Mesendoderm (in vitro differentiated cells): Measurements from ENCODE around the gene C1orf52. TPM values are rescaled to one million over a fixed set of nuclear protein-coding genes. Genes with fewer than 3 reads are reported as not detected.

ENCODE experiments used
- DNase-seq: peaks from one replicate; pipeline ENCODE4 v3.0.0; 2013
- H2AK5ac ChIP-seq: 2 replicates; pipeline ENCODE4 v1.6.1; 2013; ENCODE audit warnings: low read length, inconsistent platforms
- H2BK120ac ChIP-seq: 2 replicates; pipeline ENCODE4 v1.6.1; 2013; ENCODE audit warnings: low read depth, mild to moderate bottlenecking, low read length, moderate library complexity, mixed read lengths
- H2BK15ac ChIP-seq: replicated peaks from 2 replicates; pipeline ENCODE4 v1.6.1; 2013; ENCODE audit warnings: low read depth, mild to moderate bottlenecking, moderate library complexity
- H2BK5ac ChIP-seq: 2 replicates; pipeline ENCODE4 v1.6.1; 2013; ENCODE audit warnings: low read length, inconsistent platforms
- H3K18ac ChIP-seq: 2 replicates; pipeline ENCODE4 v1.6.1; 2013; ENCODE audit warnings: mild to moderate bottlenecking, low read length, mixed read lengths
- H3K23ac ChIP-seq: one replicate; pipeline ENCODE4 v1.6.1; 2013; ENCODE audit warnings: low read length
- H3K27ac ChIP-seq: 2 replicates; pipeline ENCODE4 v1.5.1; 2013; ENCODE audit warnings: low read depth, mild to moderate bottlenecking, inconsistent platforms, low read length, moderate library complexity
- H3K27me3 ChIP-seq: 2 replicates; pipeline ENCODE4 v1.6.1; 2013; ENCODE audit warnings: low read length, control low read depth, mild to moderate bottlenecking, inconsistent platforms; ENCODE audit not compliant: insufficient read depth, poor library complexity
- H3K36me3 ChIP-seq: 2 replicates; pipeline ENCODE4 v1.6.1; 2013; ENCODE audit warnings: low read length, inconsistent platforms; ENCODE audit not compliant: control insufficient read depth, insufficient read depth
- H3K4ac ChIP-seq: one replicate; pipeline ENCODE4 v1.6.1; 2013; ENCODE audit warnings: low read depth, mild to moderate bottlenecking, low read length, moderate library complexity
- H3K4me1 ChIP-seq: 2 replicates; pipeline ENCODE4 v1.6.1; 2013; ENCODE audit warnings: low read depth, low read length, inconsistent platforms; ENCODE audit not compliant: control insufficient read depth
- H3K4me2 ChIP-seq: 2 replicates; pipeline ENCODE4 v1.6.1; 2013; ENCODE audit warnings: low read length
- H3K4me3 ChIP-seq: 2 replicates; pipeline ENCODE4 v1.5.1; 2013; ENCODE audit warnings: mild to moderate bottlenecking, low read length
- H3K56ac ChIP-seq: one replicate; pipeline ENCODE4 v1.6.1; 2013; ENCODE audit warnings: low read length
- H3K79me1 ChIP-seq: 2 replicates; pipeline ENCODE4 v1.6.1; 2013; ENCODE audit warnings: low read length, inconsistent platforms
- H3K79me2 ChIP-seq: 2 replicates; pipeline ENCODE4 v1.6.1; 2013; ENCODE audit warnings: mild to moderate bottlenecking, low read length; ENCODE audit not compliant: control insufficient read depth, insufficient read depth
- H3K9ac ChIP-seq: 2 replicates; pipeline ENCODE4 v1.6.1; 2013; ENCODE audit warnings: low read length, inconsistent platforms
- H4K5ac ChIP-seq: one replicate; pipeline ENCODE4 v1.6.1; 2013; ENCODE audit warnings: low read length
- H4K8ac ChIP-seq: one replicate; pipeline ENCODE4 v1.6.1; 2013; ENCODE audit warnings: low read depth, mild to moderate bottlenecking, control low read depth, low read length, moderate library complexity
- whole genome bisulfite sequencing: extraction: QIAGEN DNeasy Blood & Tissue Kit; methylation state at CpG from one replicate; pipeline ENCODE4 v1.1.7; 2013; ENCODE audit warnings: low lambda C conversion rate, missing lambda C conversion rate; ENCODE audit not compliant: insufficient coverage; ENCODE audit errors: extremely low coverage; 5-methylcytosine and 5-hydroxymethylcytosine counted together
- polyA plus RNA-seq, 2 experiments: library from polyadenylated mRNA; stranded (reverse); fragments of 200-250 nt; gene quantifications; one replicate each; pipeline ENCODE4 v1.2.3, GENCODE V29; 2013

C1orf52 gene
- 41.1 TPM for polyA plus RNA-seq (2013, experiment 1 of 2)
- 40.5 TPM for polyA plus RNA-seq (2013, experiment 2 of 2)

DNA sequence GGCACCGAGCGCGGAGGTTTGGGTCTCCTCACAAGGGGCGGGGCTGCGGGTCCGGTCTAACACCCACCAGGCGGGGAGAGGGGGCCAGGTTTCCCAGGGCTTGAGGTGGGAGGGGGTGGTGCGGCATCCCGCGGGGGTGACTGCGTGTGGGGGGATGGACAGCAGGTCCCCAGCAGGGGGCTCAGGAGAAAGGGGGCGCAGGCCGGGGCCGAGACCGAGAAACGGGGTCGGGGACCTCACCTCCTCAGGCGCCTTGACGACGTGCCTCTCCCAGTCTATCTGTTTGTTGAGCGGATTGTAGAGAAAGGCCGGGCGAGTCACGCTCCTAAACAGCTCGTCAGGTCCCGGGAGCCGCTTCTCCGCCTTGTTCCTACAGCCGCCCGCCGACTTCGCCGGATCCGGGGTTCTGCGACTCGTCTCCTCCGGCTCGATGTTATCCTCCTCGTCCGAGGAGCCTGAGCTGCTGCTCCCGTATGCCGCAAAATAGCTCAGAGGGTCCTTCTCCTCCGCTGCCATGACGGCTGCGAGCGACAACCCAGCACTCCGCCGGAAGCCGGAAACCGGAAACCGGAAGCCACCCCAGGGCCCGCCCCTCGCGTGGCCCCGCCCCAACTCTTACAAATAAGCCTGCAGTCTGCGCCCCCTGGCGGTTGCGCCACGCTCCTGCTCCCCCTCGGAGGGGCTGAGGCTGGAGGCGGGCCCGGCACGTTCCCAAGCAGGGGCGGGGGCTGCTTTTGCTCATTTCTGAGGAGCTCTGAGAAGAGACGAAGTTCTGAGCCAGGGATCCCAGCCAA is at the start of gene C1orf52:
C1orf52 (minus strand) TSS at position 545 of the 794 bp plus-strand sequence; CDS start at position 516, 29 bp downstream.
- peak; percentile 96 for DNase-seq
- Histone ChIP-seq H3K4me1 (no peaks in the 10 kb centered on the region), H3K56ac (peak within 1 kb of the TSS; percentile 89), H3K18ac (no peak within 1 kb of the TSS), H2AK5ac (no peak within 1 kb of the TSS), H3K4ac (no peak within 1 kb of the TSS), H3K79me2 (peaks cover 12% of the 10 kb centered on the region), H3K79me1 (peaks cover 4% of the 10 kb centered on the region), H3K9ac (peak within 1 kb of the TSS; percentile 90), H3K36me3 (no peaks in the 10 kb centered on the region), H4K5ac (no peak within 1 kb of the TSS), H3K27me3 (no peaks in the 10 kb centered on the region), H4K8ac (no peak within 1 kb of the TSS), H3K4me3 (peak within 1 kb of the TSS; percentile 88), H3K27ac (no peak within 1 kb of the TSS), H3K23ac (peak within 1 kb of the TSS; percentile 15), H3K4me2 (peak within 1 kb of the TSS; percentile 81), H2BK15ac (no peak within 1 kb of the TSS), H2BK5ac (no peak within 1 kb of the TSS), H2BK120ac (no peak within 1 kb of the TSS)
- no CpG with 5 or more reads among the region's 65 CpGs for WGBS

DNA sequence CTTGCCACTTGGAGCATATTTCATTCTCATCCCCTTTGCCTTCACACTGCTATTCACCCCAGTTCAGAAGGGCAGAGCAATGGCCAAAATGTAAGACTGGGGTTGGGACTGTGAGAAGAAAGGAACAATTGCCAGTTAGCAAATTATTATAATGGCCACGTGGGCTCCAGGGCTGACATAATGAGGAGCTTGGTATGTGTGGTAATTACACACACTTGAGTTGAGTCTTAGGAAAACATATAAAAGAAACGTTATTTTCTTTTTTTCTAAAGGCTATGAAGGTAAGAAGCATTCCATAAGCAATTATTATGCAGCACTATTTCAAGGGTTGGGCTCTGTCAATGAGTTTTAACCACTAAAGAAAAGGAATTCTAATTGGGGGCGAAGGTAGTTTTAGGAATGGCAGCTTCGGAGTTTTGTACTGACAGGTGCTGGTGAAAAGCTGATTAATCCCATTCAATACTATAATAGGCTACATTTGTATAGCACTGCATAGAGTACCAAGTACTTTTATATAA is 49.4 kb upstream of the C1orf52 start:
- no peak overlapping the region for H3K18ac ChIP-seq
- H3K27ac ChIP-seq = no peak overlapping the region
- H2BK15ac ChIP-seq = no peak overlapping the region
- H2BK120ac ChIP-seq = no peak overlapping the region
- H4K5ac ChIP-seq = no peak overlapping the region
- no peaks in the 10 kb centered on the region for H3K36me3 ChIP-seq
- H3K27me3 ChIP-seq = no peaks in the 10 kb centered on the region
- H3K9ac ChIP-seq = no peak overlapping the region
- no peaks in the 10 kb centered on the region for H3K79me1 ChIP-seq
- H2BK5ac ChIP-seq = no peak overlapping the region
- H3K4ac ChIP-seq = peak overlapping the region; percentile 48
- no peak overlapping the region for H3K56ac ChIP-seq
- no peak overlapping the region for H3K4me3 ChIP-seq
- peak overlapping the region; percentile 3 for H3K23ac ChIP-seq
- H3K4me2 ChIP-seq = no peak overlapping the region
- H3K4me1 ChIP-seq = peaks cover 6% of the 10 kb centered on the region
- no peaks in the 10 kb centered on the region for H3K79me2 ChIP-seq
- H4K8ac ChIP-seq = no peak overlapping the region
- H2AK5ac ChIP-seq = no peak overlapping the region
- WGBS = no CpG with 5 or more reads among the region's 4 CpGs
- DNase-seq = no peak

DNA sequence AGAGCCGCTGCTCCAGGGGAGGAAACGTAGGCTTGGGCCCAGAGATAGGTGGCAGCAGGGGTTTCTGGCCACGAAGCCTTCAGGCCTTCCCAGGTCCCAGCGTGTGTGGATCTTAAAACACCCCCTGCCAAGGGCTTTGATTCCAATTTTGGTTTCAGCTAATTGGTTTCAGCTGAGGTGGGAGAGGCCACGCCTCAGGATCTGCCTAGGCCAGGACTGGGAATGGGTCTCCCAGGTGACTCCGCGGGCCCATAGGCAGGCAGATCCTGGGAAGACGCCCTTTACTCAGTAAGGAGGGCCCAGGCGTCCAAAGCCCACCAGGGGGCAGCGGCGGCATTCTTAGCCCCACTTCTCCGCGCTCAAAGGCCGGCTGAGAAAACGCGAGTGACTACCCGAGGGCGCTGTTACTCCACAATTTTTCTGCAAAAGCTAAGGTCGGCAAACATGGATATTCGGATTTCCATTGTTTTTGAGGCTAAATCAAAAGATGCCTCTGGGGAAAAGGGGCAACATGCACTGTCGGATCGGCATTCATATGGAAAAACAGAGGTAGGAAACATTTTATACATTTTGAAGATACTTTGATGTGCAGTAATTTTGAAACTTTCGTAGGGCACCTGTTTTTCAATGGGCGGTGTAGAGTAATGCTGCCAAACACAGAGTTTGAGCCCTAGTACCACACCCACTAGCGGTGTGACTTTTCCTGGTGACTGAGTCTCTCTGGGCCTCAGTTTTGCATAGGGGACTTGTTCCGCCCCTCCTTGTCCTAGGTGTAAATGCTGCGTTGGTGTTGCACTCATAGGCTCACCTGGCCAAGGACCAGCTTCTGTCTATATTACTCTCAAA is 48.7 kb upstream of the C1orf52 start:
- peak overlapping the region; percentile 65 for H3K56ac ChIP-seq
- no peak overlapping the region for H3K27ac ChIP-seq
- no peaks in the 10 kb centered on the region for H3K27me3 ChIP-seq
- H4K5ac ChIP-seq = no peak overlapping the region
- no peak overlapping the region for H2AK5ac ChIP-seq
- H3K18ac ChIP-seq = no peak overlapping the region
- H4K8ac ChIP-seq = no peak overlapping the region
- WGBS = no CpG with 5 or more reads among the region's 27 CpGs
- H2BK120ac ChIP-seq = no peak overlapping the region
- DNase-seq = peak; percentile 95
- no peaks in the 10 kb centered on the region for H3K79me2 ChIP-seq
- peak overlapping the region; percentile 48 for H3K4ac ChIP-seq
- peak overlapping the region; percentile 3 for H3K23ac ChIP-seq
- H3K79me1 ChIP-seq = no peaks in the 10 kb centered on the region
- H3K36me3 ChIP-seq = no peaks in the 10 kb centered on the region
- H3K4me1 ChIP-seq = peaks cover 6% of the 10 kb centered on the region
- no peak overlapping the region for H3K4me2 ChIP-seq
- no peak overlapping the region for H2BK5ac ChIP-seq
- no peak overlapping the region for H3K4me3 ChIP-seq
- peak overlapping the region; percentile 30 for H3K9ac ChIP-seq
- H2BK15ac ChIP-seq = no peak overlapping the region

DNA sequence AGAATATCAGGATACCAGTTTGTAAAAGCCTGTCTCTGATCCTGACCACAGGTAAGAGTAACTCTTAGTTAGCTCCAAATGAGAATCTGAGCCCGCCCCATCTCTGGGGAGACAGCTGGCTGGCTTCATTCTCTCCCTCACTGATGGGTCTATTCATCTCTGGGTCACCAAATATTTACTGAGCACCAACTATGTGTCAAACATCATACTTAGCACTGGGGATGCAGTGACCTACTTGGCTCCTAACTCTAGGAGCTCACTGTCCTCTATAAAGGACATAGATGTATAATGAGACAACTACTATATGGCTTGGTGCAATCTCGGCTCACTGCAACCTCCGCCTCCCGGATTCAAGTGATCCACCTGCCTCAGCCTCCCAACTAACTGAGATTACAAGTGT is 46.8 kb upstream of the C1orf52 start:
- Histone ChIP-seq H3K79me2 (no peaks in the 10 kb centered on the region), H3K9ac (no peak overlapping the region), H2AK5ac (no peak overlapping the region), H2BK15ac (no peak overlapping the region), H3K27ac (no peak overlapping the region), H3K4ac (no peak overlapping the region), H3K56ac (no peak overlapping the region), H2BK120ac (no peak overlapping the region), H3K4me3 (no peak overlapping the region), H3K36me3 (no peaks in the 10 kb centered on the region), H4K5ac (no peak overlapping the region), H4K8ac (no peak overlapping the region), H3K18ac (no peak overlapping the region), H3K27me3 (no peaks in the 10 kb centered on the region), H3K4me2 (no peak overlapping the region), H3K4me1 (peaks cover 3% of the 10 kb centered on the region), H3K79me1 (no peaks in the 10 kb centered on the region), H3K23ac (no peak overlapping the region), H2BK5ac (no peak overlapping the region)
- DNase-seq = no peak
- no CpG with 5 or more reads among the region's 4 CpGs for WGBS

DNA sequence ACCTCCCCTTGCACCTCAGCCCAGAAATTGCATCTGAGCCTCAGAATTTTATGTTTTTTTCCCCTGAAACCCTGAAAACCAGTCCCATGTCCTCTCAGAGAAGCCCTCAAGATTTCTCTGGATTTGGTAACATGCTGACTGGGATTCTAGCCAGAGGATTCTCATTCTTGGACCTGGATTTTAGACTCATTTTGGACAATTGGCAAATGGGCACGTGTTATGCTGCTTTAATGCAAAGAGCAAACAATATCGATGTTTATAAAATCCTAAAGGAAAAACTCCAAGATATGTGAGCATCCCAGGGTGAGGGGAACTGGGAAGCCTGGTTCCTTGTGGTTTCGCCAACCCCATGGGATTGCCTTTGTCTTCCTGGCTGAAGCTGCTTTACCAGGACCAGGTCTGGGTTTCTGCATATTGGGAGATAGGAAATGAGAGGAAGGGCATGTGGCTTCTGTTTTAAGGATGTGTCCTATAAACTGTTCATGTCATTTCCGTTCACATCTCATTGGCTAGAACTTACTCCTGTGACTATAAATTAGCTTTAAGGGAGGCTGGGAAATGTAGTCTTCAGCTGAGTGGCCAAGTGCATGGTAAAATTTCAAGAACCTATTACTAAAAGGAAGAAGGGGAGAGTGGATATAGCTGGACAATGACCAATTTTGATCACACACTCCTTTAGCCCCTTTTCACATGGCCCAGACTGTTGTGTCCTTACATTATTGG is 44.1 kb upstream of the C1orf52 start:
- H2BK5ac ChIP-seq = no peak overlapping the region
- no peak overlapping the region for H3K4me3 ChIP-seq
- no peak overlapping the region for H3K27ac ChIP-seq
- H3K18ac ChIP-seq = no peak overlapping the region
- peak; percentile 19 for DNase-seq
- H4K8ac ChIP-seq = no peak overlapping the region
- no CpG with 5 or more reads among the region's 4 CpGs for WGBS
- H2BK15ac ChIP-seq = no peak overlapping the region
- no peak overlapping the region for H2AK5ac ChIP-seq
- no peak overlapping the region for H4K5ac ChIP-seq
- no peak overlapping the region for H3K56ac ChIP-seq
- H3K4me1 ChIP-seq = peaks cover 1% of the 10 kb centered on the region
- no peaks in the 10 kb centered on the region for H3K79me2 ChIP-seq
- no peak overlapping the region for H3K4me2 ChIP-seq
- no peaks in the 10 kb centered on the region for H3K36me3 ChIP-seq
- no peak overlapping the region for H3K23ac ChIP-seq
- H2BK120ac ChIP-seq = no peak overlapping the region
- no peak overlapping the region for H3K9ac ChIP-seq
- H3K4ac ChIP-seq = no peak overlapping the region
- no peaks in the 10 kb centered on the region for H3K27me3 ChIP-seq
- H3K79me1 ChIP-seq = no peaks in the 10 kb centered on the region
